Measurements from ENCODE around the gene IRF7.

GRCh38 chr11:650482-650881 lies 34.7 kb upstream of the IRF7 start:
- TF ChIP-seq, protein P1, sequence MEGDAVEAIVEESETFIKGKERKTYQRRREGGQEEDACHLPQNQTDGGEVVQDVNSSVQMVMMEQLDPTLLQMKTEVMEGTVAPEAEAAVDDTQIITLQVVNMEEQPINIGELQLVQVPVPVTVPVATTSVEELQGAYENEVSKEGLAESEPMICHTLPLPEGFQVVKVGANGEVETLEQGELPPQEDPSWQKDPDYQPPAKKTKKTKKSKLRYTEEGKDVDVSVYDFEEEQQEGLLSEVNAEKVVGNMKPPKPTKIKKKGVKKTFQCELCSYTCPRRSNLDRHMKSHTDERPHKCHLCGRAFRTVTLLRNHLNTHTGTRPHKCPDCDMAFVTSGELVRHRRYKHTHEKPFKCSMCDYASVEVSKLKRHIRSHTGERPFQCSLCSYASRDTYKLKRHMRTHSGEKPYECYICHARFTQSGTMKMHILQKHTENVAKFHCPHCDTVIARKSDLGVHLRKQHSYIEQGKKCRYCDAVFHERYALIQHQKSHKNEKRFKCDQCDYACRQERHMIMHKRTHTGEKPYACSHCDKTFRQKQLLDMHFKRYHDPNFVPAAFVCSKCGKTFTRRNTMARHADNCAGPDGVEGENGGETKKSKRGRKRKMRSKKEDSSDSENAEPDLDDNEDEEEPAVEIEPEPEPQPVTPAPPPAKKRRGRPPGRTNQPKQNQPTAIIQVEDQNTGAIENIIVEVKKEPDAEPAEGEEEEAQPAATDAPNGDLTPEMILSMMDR (conservative IDR thresholded peaks at IDR 0.05; ENCODE audit: low read depth, low read length) = no peak
- TF ChIP-seq EZH2 (IDR thresholded peaks at IDR 0.05; ENCODE audit: borderline replicate concordance, low read depth, low read length, poor library complexity, severe bottlenecking) = no peak

Measured in A673 (cell line).